IPS-20b (cell line): ENCODE results near the gene TMEM145.

ENCODE experiments used
- H3K27ac ChIP-seq: one replicate; pipeline ENCODE4 v1.5.1; 2013; ENCODE audit warnings: low read length
- H3K27me3 ChIP-seq: 2 replicates; pipeline ENCODE4 v1.6.1; 2013; ENCODE audit warnings: mild to moderate bottlenecking, low read length, inconsistent platforms; ENCODE audit not compliant: insufficient read depth
- H3K36me3 ChIP-seq: 2 replicates; pipeline ENCODE4 v1.6.1; 2013; ENCODE audit warnings: low read depth, mild to moderate bottlenecking, inconsistent platforms, low read length, moderate library complexity; ENCODE audit not compliant: insufficient read depth
- H3K4me1 ChIP-seq: 2 replicates; pipeline ENCODE4 v1.6.1; 2013; ENCODE audit warnings: mild to moderate bottlenecking, control low read depth, inconsistent platforms, low read length, moderate library complexity; ENCODE audit not compliant: insufficient read depth
- H3K4me3 ChIP-seq: 2 replicates; pipeline ENCODE4 v1.5.1; 2013; ENCODE audit warnings: mild to moderate bottlenecking, low read length, inconsistent platforms
- H3K9ac ChIP-seq: 2 replicates; pipeline ENCODE4 v1.6.1; 2013; ENCODE audit warnings: low read depth, mild to moderate bottlenecking, inconsistent platforms, low read length, moderate library complexity
- H3K9me3 ChIP-seq: 2 replicates; pipeline ENCODE4 v1.6.1; 2013; ENCODE audit warnings: mild to moderate bottlenecking, low read depth, low read length, inconsistent platforms; ENCODE audit not compliant: insufficient read depth

TMEM145 gene

DNA sequence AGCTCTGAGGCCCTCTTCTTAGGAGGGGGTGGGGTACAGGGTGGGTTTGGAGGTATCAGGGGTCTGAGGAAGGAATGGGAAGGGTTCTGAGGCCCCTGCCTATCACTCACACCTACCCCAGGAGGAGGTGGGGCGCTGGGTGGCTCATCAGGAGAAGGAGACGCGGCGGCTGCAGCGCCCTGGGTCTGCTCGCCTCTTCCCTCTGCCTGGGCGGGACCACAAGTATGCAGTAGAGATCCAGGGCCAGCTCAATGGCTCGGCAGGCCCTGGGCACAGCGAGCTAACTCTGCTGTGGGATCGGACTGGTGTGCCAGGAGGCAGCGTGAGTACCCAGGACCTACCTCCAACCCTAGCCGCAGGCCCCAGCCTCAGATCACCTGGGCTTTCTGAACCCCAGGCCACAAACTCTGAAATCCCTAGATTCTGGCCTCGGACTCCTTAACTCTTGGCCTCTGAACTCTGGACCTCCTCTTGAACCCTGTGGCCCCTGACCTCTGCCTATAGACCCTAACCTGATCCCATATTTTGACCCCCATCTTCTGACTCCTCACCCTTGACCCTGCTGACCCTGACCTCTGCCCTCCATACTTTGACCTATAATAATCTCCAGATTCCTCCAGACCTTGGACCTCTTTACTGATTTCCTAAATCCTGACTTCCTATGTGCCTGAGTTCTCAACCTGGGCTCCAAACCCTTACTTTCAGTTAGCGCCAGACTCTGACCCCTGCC, 36.4 kb downstream of the TMEM145 start:
- no peaks in the 10 kb centered on the region for H3K27me3 ChIP-seq
- no peaks in the 10 kb centered on the region for H3K9me3 ChIP-seq
- H3K9ac ChIP-seq: no peak overlapping the region
- H3K36me3 ChIP-seq: peaks cover 3% of the 10 kb centered on the region; the same call in 1 of the 2 replicates
- no peak overlapping the region for H3K27ac ChIP-seq
- no peak overlapping the region for H3K4me3 ChIP-seq
- H3K4me1 ChIP-seq: no peaks in the 10 kb centered on the region

GRCh38 chr19:42350417-42350816, 37.3 kb downstream of the TMEM145 start:
- H3K27me3 ChIP-seq: no peaks in the 10 kb centered on the region
- no peaks in the 10 kb centered on the region for H3K4me1 ChIP-seq
- no peak overlapping the region for H3K9ac ChIP-seq
- no peaks in the 10 kb centered on the region for H3K9me3 ChIP-seq
- peaks cover 3% of the 10 kb centered on the region; the same call in 1 of the 2 replicates for H3K36me3 ChIP-seq
- H3K4me3 ChIP-seq: no peak overlapping the region
- H3K27ac ChIP-seq: no peak overlapping the region

GRCh38 chr19:42351079-42351735, 38.1 kb downstream of the TMEM145 start:
- Histone ChIP-seq H3K27me3 (no peaks in the 10 kb centered on the region), H3K4me1 (no peaks in the 10 kb centered on the region), H3K4me3 (no peak overlapping the region), H3K27ac (no peak overlapping the region), H3K9me3 (no peaks in the 10 kb centered on the region), H3K9ac (no peak overlapping the region), H3K36me3 (peaks cover 9% of the 10 kb centered on the region)

GRCh38 chr19:42352301-42353259, 39.5 kb downstream of the TMEM145 start:
- H3K36me3 ChIP-seq: peaks cover 18% of the 10 kb centered on the region

GRCh38 chr19:42353341-42354015, 40.4 kb downstream of the TMEM145 start:
- H3K27me3 ChIP-seq: no peaks in the 10 kb centered on the region
- no peak overlapping the region for H3K9ac ChIP-seq

More at GRCh38 chr19:42352301-42353259, 39.5 kb downstream of the TMEM145 start:
- Histone ChIP-seq H3K9me3 (no peaks in the 10 kb centered on the region), H3K27me3 (no peaks in the 10 kb centered on the region), H3K27ac (no peak overlapping the region), H3K9ac (no peak overlapping the region), H3K4me1 (no peaks in the 10 kb centered on the region), H3K4me3 (no peak overlapping the region)

GRCh38 chr19:42355896-42356295, 42.8 kb downstream of the TMEM145 start:
- Histone ChIP-seq H3K4me1 (no peaks in the 10 kb centered on the region), H3K27me3 (no peaks in the 10 kb centered on the region), H3K9ac (no peak overlapping the region), H3K9me3 (no peaks in the 10 kb centered on the region), H3K27ac (no peak overlapping the region), H3K36me3 (peaks cover 18% of the 10 kb centered on the region), H3K4me3 (no peak overlapping the region)

More at GRCh38 chr19:42353341-42354015, 40.4 kb downstream of the TMEM145 start:
- Histone ChIP-seq H3K9me3 (no peaks in the 10 kb centered on the region), H3K36me3 (peaks cover 18% of the 10 kb centered on the region), H3K4me1 (no peaks in the 10 kb centered on the region), H3K4me3 (no peak overlapping the region), H3K27ac (no peak overlapping the region)

DNA sequence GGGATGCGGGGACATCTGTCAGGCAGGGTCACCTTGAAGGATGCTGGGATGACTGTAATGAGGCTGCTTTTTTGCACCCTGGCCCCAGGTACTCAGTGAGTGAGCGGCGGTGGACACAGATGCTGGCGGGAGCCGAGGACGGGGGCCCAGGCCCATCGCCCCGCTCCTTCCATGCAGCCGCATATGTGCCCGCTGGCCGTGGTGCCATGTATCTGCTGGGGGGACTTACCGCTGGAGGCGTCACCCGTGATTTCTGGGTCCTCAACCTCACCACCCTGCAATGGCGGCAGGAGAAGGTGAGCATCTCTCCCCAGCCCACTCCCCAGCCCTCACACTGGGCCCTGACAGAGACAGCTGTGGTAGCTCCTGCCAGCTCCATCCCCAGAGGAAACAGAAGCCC, 43.6 kb downstream of the TMEM145 start:
- peaks cover 18% of the 10 kb centered on the region for H3K36me3 ChIP-seq
- H3K27me3 ChIP-seq: no peaks in the 10 kb centered on the region
- H3K27ac ChIP-seq: no peak overlapping the region
- H3K9me3 ChIP-seq: no peaks in the 10 kb centered on the region
- H3K4me1 ChIP-seq: no peaks in the 10 kb centered on the region
- H3K4me3 ChIP-seq: no peak overlapping the region
- H3K9ac ChIP-seq: no peak overlapping the region

GRCh38 chr19:42357290-42357689, 44.2 kb downstream of the TMEM145 start:
- peaks cover 18% of the 10 kb centered on the region for H3K36me3 ChIP-seq

GRCh38 chr19:42360787-42361544, 47.9 kb downstream of the TMEM145 start:
- Histone ChIP-seq H3K9me3 (peaks cover 7% of the 10 kb centered on the region; the same call in 1 of the 2 replicates), H3K4me1 (no peaks in the 10 kb centered on the region), H3K27me3 (no peaks in the 10 kb centered on the region), H3K36me3 (peaks cover 30% of the 10 kb centered on the region), H3K27ac (no peak overlapping the region), H3K4me3 (no peak overlapping the region), H3K9ac (no peak overlapping the region)

More at GRCh38 chr19:42357290-42357689, 44.2 kb downstream of the TMEM145 start:
- no peak overlapping the region for H3K27ac ChIP-seq
- no peaks in the 10 kb centered on the region for H3K9me3 ChIP-seq
- no peaks in the 10 kb centered on the region for H3K4me1 ChIP-seq
- H3K9ac ChIP-seq: no peak overlapping the region
- no peak overlapping the region for H3K4me3 ChIP-seq
- no peaks in the 10 kb centered on the region for H3K27me3 ChIP-seq

- Histone ChIP-seq H3K9me3 (peaks cover 7% of the 10 kb centered on the region; the same call in 1 of the 2 replicates), H3K36me3 (peaks cover 24% of the 10 kb centered on the region), H3K9ac (no peak overlapping the region), H3K27ac (no peak overlapping the region), H3K4me1 (no peaks in the 10 kb centered on the region), H3K27me3 (no peaks in the 10 kb centered on the region), H3K4me3 (no peak overlapping the region)
These were observed 48.4 kb downstream of the TMEM145 start for GRCh38 chr19:42361545-42361910.
